HG02763 (cell line): ENCODE measurements around the gene DNHD1.

ENCODE experiments used
- ATAC-seq: cut with Tn5 transposase; IDR thresholded peaks from one replicate; pipeline ENCODE4 v1.9.1; 2021; ENCODE audit warnings: mild to moderate bottlenecking, moderate library complexity; ENCODE audit not compliant: unreplicated experiment

The DNHD1 gene

GRCh38 chr11:6526411-6527135 is 29.5 kb downstream of the DNHD1 start:
- peak; percentile 59 for ATAC-seq

DNA sequence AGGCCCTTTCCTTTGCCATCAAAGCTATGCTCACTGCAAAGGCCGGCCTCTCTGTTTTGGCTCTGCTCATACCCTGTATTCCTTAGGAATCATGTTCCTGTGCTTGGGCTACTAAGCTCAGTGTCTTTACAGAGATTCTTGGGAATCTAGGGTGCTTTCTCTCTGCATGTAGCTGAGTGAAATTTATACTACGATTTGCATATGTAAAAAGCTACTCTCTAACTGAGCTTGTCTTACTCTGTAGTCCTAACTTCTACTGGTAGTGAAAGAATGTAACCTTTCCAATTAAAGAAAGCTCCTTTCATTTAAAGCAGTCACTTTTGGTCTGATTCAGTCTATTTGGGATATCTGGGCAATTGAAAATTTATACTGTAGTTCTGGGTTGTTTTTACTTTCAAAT is 32.2 kb downstream of the DNHD1 start:
- ATAC-seq = no peak

DNA sequence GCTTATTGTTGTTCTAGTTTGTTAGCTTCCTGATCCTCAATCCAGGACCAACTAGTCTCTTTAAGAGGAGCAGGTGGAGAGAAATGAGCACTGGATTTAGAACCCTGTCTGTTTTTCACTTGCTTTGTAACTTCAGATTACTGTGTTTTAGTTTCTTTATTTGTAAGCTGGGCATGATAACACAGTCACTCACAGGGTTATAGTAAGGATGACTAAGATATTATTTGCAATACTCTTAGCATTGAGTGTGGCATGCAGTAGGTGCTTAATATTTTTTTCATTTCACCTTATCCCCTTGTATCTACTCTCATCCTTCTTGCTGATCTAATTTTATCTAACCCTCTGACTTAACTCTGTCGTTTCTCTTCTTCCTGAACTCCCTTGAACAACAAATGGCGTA is 33.8 kb downstream of the DNHD1 start:
- ATAC-seq = no peak

GRCh38 chr11:6531267-6531752 is 34.2 kb downstream of the DNHD1 start:
- ATAC-seq = no peak

DNA sequence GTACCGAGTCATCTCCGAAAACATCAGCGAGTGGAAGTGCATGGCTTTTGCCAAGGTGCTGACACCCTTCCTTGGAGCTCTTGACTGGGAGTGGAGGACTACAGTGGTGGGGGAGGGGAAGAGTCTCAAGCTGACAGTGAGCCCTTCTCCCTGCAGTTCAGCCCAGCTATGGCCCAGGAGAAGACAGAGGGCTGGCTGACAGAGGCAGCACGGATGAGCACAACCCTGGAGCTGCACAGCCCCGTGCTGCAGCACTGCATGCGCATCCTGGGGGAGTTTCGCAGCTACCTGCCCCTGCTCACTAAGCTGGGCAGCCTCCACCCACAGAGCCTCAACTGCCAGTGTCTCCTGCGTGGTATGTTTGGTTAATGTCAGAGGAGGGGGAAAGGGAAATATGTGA is 41.4 kb downstream of the DNHD1 start:
- ATAC-seq = no peak

DNA sequence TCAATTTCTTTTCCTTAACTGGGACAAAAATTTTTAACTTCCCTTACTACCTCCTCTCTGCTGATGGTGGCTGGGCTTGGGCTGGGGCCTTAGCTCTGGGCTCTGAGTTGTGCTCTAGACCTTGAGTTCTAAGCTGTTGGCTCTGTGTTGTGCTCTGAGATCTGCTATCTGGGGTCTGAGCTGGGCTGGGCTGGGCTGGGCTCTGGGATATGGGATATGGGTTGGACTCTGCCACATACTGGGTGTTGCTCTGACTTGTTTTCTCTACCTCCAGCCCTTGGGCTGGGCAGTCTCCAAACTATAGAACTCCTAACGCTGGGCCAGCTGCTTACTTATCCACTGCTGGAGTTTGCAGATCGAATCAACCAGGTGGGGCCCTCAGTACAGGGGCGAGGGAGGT is 41.9 kb downstream of the DNHD1 start:
- ATAC-seq = no peak

DNA sequence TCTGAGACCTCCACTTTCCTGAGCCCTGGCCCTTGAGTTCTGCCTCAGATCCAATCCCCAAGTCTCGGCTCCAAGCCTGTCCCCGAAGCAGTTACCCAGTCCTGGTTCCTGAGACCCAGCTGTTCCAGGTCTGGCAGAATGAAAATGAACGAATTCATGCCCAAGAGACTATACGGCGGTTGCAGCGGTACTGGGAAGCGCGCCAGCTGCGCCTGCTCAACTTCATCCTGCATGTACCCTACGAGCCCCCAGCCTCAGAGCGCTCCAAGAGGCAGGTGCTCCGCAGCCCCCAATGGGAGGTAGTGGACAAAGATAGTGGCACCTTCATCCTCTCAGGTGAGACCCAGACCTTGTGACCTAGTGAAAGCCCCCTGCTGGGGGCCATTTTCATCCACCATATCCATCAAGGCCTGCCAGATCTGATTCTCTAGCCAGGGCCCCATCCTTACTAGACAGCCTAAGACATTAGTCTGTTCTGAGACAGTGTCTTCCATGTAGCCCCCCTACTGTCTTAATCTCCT is 42.7 kb downstream of the DNHD1 start:
- no peak for ATAC-seq

DNA sequence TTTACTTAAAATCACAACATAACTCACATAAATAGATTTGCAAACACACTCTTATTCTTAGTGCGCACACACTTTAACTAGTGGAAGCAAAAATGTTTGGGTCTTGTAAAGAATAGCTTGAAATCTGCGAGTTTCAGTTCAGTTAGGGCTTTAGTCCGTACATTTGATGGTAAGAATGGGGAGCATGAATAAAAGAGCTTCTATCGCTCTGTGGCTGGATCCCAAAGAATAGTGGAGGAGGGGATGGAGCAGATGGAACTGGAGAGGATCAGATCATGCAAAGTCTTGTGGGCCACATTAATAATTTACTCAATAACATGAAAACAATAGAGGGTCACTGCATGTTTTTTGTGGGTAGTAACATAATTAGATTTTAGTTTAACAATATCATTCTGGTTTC is 44.3 kb downstream of the DNHD1 start:
- no peak for ATAC-seq

GRCh38 chr11:6542727-6543126 is 45.6 kb downstream of the DNHD1 start:
- no peak for ATAC-seq

GRCh38 chr11:6544921-6545850 is 48.1 kb downstream of the DNHD1 start:
- ATAC-seq = no peak

- ATAC-seq = no peak
Measured at GRCh38 chr11:6545917-6546605, 49.0 kb downstream of the DNHD1 start.

GRCh38 chr11:6546735-6547134 is 49.7 kb downstream of the DNHD1 start:
- ATAC-seq = no peak

GRCh38 chr11:6547177-6547576 is 50.1 kb downstream of the DNHD1 start:
- no peak for ATAC-seq

DNA sequence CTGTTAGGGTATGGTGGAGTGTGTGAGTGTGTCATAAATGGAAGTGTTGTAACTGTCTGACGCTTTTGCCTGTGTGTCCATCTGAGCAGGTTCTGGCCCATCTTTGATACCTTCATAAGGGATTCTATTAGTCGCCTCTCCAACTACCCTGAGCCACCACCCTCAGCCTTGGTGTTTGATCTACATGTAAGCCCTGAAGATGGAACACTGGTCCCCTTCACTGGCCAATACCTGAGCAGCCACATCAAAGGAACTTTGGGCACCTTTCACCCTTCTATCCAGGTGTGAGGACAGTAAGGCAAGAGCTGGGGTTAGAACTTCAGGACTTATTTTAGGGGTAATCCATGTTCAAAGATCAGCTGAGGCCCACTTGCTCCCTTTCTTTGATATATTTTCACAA is 51.0 kb downstream of the DNHD1 start:
- no peak for ATAC-seq

- ATAC-seq = no peak
Measured at GRCh38 chr11:6548641-6549040, 51.6 kb downstream of the DNHD1 start.

GRCh38 chr11:6553634-6554033 is 56.6 kb downstream of the DNHD1 start:
- no peak for ATAC-seq

DNA sequence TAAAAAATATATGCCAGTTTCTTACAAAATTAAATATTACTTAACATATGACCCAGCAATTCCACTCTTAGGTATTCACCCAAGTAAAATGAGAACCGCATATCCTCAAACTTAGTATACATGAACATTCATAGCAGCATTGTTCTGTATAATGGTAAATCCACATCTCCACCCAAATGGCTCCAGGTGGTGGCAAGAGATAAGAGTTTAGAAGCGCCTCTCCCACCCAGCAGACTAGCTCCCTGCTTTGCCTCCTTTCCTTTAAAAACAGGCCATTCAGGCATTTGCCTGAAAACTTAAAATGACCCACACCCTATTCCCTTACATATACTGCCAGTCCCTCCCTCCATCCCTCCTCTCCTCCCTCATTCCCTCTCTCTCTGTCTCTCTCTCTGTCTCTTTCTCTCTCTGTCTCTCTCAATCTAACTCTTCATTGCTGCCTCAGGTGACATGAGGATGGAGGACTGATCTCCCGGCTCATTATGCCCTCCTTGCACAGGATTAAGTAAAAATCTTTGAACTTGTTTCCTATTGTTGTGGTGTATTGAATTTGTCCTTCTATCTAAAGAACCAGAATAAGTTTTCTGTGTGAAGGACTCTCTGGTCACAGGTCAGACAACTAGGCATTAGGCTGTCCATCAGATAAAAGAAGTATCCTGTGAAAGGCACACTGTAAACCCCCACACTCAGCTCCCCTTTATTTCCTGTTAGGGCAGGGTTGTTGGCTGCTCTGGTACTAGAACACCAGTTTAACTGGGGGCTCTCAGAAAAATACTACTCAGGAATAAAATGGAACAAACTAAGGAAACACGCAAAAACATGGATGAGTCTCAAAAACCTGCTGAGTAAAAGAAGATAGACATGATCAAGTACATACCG is 58.0 kb downstream of the DNHD1 start:
- no peak for ATAC-seq

GRCh38 chr11:6556139-6556949 is 59.3 kb downstream of the DNHD1 start:
- no peak for ATAC-seq

DNA sequence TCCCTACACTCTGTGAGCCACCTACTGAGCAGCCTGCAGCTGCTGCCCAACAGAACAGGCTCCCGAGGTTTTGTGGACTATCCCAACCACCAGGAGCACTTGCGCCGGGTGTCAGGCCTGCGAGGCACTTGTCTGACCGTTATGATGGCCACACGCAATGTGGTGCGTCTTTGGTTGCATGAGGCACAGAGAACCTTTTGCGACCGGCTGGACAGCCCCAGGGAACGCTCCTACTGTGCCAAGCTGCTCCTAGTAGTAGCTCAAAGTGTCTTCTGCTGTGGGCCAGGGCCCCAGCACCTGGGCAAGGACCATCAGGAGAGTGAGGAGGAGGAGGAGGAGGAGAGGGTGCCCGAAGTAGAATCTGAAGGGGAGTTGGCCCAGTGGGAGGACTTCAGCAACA is 60.0 kb downstream of the DNHD1 start:
- ATAC-seq = no peak
